MCF 10A (cell line): Measurements from ENCODE around the gene ATXN7L1. TPM values are rescaled to one million over a fixed set of nuclear protein-coding genes. Genes with fewer than 3 reads are reported as not detected.

Source experiments
- BruUV-seq: library from RNA; stranded (reverse); fragments of 400-500 nt; replicated peaks from 2 replicates; lab custom pipeline; 2021; lab: Mats Ljungman, UMichigan
- CTCF ChIA-PET: fragments of 300-600 bp; sonication (Branson Sonifier 250); formaldehyde crosslinking; extraction: SDS; loops from one replicate; lab custom pipeline; 2021; ENCODE audit warnings: antibody characterized with exemption, inconsistent platforms; lab: Yijun Ruan, JAX
- POLR2A ChIA-PET: fragments of 300-600, 350-650 bp; sonication (Branson Sonifier 250); formaldehyde crosslinking; extraction: SDS; loops from one replicate; lab custom pipeline; 2020; ENCODE audit warnings: antibody characterized with exemption, inconsistent platforms; lab: Yijun Ruan, JAX
- DNase-seq: peaks from one replicate; pipeline ENCODE4 v3.0.0-alpha.2; 2018; ENCODE audit not compliant: unreplicated experiment
- H3K27ac Mint-ChIP-seq: one replicate; pipeline ENCODE4 v1.8.0; 2022; ENCODE audit warnings: mild to moderate bottlenecking, low read depth, mixed read lengths; ENCODE audit not compliant: unreplicated experiment
- H3K27me3 Mint-ChIP-seq: one replicate; pipeline ENCODE4 v1.8.0; 2022; ENCODE audit warnings: mixed read lengths; ENCODE audit not compliant: insufficient read depth, unreplicated experiment
- H3K36me3 Mint-ChIP-seq: one replicate; pipeline ENCODE4 v1.8.0; 2022; ENCODE audit warnings: mild to moderate bottlenecking, moderate library complexity, mixed read lengths; ENCODE audit not compliant: insufficient read depth, unreplicated experiment
- H3K4me1 Mint-ChIP-seq: one replicate; pipeline ENCODE4 v1.8.0; 2022; ENCODE audit warnings: mixed read lengths; ENCODE audit not compliant: insufficient read depth, unreplicated experiment
- H3K4me3 Mint-ChIP-seq: one replicate; pipeline ENCODE4 v1.8.0; 2022; ENCODE audit warnings: mild to moderate bottlenecking, moderate library complexity, mixed read lengths; ENCODE audit not compliant: unreplicated experiment
- H3K9me3 Mint-ChIP-seq: one replicate; pipeline ENCODE4 v1.8.0; 2022; ENCODE audit warnings: mixed read lengths; ENCODE audit not compliant: unreplicated experiment
- intact Hi-C: fragments of 100-400 bp; cut with micrococcal nuclease; formaldehyde crosslinking; loops from 2 replicates; pipeline ENCODE4 v1.14.1; 2022
- total RNA-seq: library from RNA; stranded (reverse); gene quantifications from 2 replicates; pipeline ENCODE4 v1.2.3, GENCODE V29; 2022
- TF ChIP-seq, protein P1 (sequence below): fragments of 200-600 bp; IDR thresholded peaks from one replicate; pipeline ENCODE4 v1.8.0; 2022; ENCODE audit warnings: antibody characterized with exemption, mild to moderate bottlenecking; ENCODE audit not compliant: unreplicated experiment

Gene ATXN7L1
- total RNA-seq, 1 experiment from 2014 or later, result 10.0 TPM

DNA sequence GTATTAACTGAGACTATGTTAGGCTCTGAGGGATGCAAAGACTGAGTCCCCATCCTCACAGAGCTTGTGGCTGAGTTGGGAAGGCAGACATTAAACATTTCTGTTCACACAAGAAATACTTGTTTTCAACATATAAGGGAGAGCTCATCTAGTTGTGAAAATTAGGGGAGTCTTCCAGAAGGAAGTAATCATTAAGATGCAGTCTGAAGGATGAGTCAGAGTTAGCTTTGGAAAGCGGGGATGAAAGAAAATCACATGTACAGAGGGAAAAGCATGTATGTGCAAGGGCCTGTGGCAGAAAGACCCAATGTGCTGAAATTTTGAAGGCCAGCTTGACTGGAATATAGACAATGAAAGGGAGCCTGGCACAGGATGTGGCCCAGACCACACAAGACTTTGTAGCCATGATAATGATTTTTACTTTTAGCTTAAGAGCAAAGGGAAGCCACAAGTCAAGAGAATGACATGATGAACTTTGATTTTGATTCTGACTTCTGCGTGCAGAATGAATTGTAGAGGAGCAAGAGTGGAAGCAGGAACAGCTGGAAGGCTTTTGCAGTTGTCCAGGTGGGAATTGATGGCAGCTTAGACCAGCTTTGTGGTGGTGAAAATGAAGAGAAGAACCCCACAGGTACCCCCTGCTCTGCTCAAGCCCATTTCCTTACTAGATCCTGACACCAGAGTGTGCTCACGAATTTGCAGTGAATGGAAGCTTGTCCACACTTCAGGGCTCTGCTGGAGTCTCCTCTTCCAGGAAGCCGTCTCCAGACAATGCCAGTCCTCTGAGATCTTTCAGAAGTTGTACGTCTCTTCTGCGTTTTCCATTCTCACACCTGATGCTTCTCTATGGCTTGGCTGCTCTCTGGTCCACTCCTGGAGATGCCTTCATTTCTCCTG, 115.6 kb downstream of the ATXN7L1 start:
- ChIA-PET POLR2A (interaction anchor here (0.7 to 0.8 kb wide), 2 partner anchors 45 to 249 kb away, joined by 3 to 4 read pairs; no protein-coding TSS in a partner anchor), CTCF (interaction anchor here (0.6 to 10.4 kb wide), 61 partner anchors 9 to 1288 kb away, joined by 3 to 138 read pairs (median 4); no protein-coding TSS in a partner anchor)
- TF ChIP-seq, protein P1, sequence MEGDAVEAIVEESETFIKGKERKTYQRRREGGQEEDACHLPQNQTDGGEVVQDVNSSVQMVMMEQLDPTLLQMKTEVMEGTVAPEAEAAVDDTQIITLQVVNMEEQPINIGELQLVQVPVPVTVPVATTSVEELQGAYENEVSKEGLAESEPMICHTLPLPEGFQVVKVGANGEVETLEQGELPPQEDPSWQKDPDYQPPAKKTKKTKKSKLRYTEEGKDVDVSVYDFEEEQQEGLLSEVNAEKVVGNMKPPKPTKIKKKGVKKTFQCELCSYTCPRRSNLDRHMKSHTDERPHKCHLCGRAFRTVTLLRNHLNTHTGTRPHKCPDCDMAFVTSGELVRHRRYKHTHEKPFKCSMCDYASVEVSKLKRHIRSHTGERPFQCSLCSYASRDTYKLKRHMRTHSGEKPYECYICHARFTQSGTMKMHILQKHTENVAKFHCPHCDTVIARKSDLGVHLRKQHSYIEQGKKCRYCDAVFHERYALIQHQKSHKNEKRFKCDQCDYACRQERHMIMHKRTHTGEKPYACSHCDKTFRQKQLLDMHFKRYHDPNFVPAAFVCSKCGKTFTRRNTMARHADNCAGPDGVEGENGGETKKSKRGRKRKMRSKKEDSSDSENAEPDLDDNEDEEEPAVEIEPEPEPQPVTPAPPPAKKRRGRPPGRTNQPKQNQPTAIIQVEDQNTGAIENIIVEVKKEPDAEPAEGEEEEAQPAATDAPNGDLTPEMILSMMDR, result no peak
- Mint-ChIP-seq H3K36me3 (no peaks in the 10 kb centered on the region), H3K4me3 (no peak overlapping the region), H3K4me1 (no peaks in the 10 kb centered on the region), H3K27me3 (no peaks in the 10 kb centered on the region), H3K9me3 (no peaks in the 10 kb centered on the region), H3K27ac (no peak overlapping the region)
- no TSS peak for BruUV-seq
- no peak for DNase-seq
- intact Hi-C loops, result loop anchor here (1.0 to 5.0 kb wide), 6 partner anchors 108 to 407 kb away; partner anchors contain the start of gene ATXN7L1

DNA sequence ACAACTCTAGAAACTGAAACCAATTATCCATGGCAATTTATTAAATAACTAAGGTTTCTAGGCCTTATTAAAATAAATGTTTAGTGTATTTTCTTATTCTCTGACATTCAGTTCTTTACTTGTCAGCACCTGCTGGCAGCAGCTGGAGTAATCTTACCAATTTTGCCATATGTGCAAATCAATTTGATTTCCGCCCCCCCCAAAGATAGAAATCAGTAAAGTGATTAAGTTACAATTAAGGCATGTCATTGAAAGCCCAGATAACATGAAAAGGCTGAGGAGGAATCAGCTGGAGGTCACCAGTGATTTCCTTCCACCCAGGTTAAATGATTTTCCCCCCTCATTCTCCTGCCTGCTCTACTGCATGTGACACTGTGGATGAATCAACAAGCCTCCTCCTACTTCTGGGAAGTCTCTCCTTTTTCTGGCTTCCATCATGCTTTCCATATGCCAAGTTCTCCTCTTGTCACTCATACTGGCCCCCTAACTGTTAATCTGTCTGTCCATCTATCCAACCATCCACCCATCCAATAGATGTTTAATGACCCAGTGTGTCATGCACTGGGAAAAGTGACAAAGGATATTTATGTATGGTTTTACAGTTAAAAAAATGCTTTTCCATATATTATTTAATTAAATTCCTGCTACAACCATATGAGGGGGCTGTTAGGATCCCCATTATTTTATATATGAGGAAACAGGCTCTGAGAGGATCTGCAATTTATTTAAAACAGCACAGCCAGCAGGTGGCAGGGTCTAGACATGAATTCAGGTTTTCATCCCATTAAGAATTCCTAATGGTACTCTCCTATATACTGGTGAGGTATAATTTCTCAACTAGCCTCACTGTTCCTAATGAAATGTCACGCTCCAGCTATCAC, 116.5 kb downstream of the ATXN7L1 start:
- intact Hi-C loops, result loop anchor here (1.0 to 5.0 kb wide), 6 partner anchors 108 to 407 kb away; partner anchors contain the start of gene ATXN7L1
- Mint-ChIP-seq H3K4me1 (no peaks in the 10 kb centered on the region), H3K27ac (no peak overlapping the region), H3K36me3 (no peaks in the 10 kb centered on the region), H3K9me3 (no peaks in the 10 kb centered on the region), H3K27me3 (no peaks in the 10 kb centered on the region), H3K4me3 (no peak overlapping the region)
- BruUV-seq, result no TSS peak
- POLR2A ChIA-PET, result interaction anchor here (0.7 to 0.8 kb wide), 3 partner anchors 45 to 287 kb away, joined by 3 to 4 read pairs (median 3); no protein-coding TSS in a partner anchor
- TF ChIP-seq, protein P1, result peak; percentile 62
- DNase-seq, result peak; percentile 61
- CTCF ChIA-PET, result interaction anchor here (0.6 to 10.4 kb wide), 61 partner anchors 9 to 1289 kb away, joined by 3 to 138 read pairs (median 4); no protein-coding TSS in a partner anchor

DNA sequence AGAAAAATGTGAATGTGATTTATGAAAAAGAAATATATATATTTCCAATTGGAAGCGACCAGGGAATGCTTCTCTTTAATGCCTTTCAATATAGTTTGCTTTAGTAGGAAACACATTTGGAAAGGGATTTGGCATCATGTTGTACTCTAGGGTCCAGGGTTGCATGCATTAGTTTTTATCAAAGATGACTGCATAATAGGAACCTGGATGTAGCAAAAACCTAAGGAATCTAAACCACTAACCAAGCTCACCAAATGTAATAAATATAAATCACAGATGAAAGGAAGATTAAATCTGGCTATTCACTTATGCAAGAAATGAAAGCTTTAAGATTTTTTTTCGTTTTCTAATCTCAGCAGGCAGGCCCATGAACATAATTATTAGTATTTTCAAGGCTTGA, 120.0 kb downstream of the ATXN7L1 start:
- BruUV-seq, result no TSS peak
- H3K4me1 Mint-ChIP-seq, result no peaks in the 10 kb centered on the region
- H3K27ac Mint-ChIP-seq, result no peak overlapping the region
- TF ChIP-seq, protein P1, result no peak
- POLR2A ChIA-PET, result interaction anchor here (0.7 kb wide), 1 partner anchor 11 kb away, joined by 4 read pairs; no protein-coding TSS in a partner anchor
- H3K9me3 Mint-ChIP-seq, result no peaks in the 10 kb centered on the region
- CTCF ChIA-PET, result interaction anchor here (0.7 to 1.2 kb wide), 4 partner anchors 102 to 513 kb away, joined by 3 read pairs; no protein-coding TSS in a partner anchor
- H3K4me3 Mint-ChIP-seq, result no peak overlapping the region
- H3K36me3 Mint-ChIP-seq, result no peaks in the 10 kb centered on the region
- no peaks in the 10 kb centered on the region for H3K27me3 Mint-ChIP-seq
- intact Hi-C loops, result no loop called here
- DNase-seq, result no peak
